Breast epithelium (tissue), 3 donors: Measurements from ENCODE around the gene IL17RD.

ENCODE experiments used
- POLR2AphosphoS5 ChIP-seq, 3 donors: sonication (generic); formaldehyde crosslinking; IDR thresholded peaks; one replicate each; pipeline ENCODE4 v1.6.1; 2017; ENCODE audit warnings: antibody characterized with exemption in 3 of 3
- TF ChIP-seq, protein P1 (sequence below), 3 donors: fragments of 450-650 bp; IDR thresholded peaks; one replicate each; pipeline ENCODE4 v1.5.1; 2016 to 2017; ENCODE audit warnings: antibody characterized with exemption in 3 of 3, mild to moderate bottlenecking in 3 of 3, moderate library complexity in 3 of 3

GRCh38 chr3:57199895-57200297 is 34.7 kb upstream of the IL17RD start, which contains the start of gene HESX1:
- TF ChIP-seq POLR2AphosphoS5 (IDR thresholded peaks at IDR 0.05) = no peak
- TF ChIP-seq, protein P1, sequence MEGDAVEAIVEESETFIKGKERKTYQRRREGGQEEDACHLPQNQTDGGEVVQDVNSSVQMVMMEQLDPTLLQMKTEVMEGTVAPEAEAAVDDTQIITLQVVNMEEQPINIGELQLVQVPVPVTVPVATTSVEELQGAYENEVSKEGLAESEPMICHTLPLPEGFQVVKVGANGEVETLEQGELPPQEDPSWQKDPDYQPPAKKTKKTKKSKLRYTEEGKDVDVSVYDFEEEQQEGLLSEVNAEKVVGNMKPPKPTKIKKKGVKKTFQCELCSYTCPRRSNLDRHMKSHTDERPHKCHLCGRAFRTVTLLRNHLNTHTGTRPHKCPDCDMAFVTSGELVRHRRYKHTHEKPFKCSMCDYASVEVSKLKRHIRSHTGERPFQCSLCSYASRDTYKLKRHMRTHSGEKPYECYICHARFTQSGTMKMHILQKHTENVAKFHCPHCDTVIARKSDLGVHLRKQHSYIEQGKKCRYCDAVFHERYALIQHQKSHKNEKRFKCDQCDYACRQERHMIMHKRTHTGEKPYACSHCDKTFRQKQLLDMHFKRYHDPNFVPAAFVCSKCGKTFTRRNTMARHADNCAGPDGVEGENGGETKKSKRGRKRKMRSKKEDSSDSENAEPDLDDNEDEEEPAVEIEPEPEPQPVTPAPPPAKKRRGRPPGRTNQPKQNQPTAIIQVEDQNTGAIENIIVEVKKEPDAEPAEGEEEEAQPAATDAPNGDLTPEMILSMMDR (IDR thresholded peaks at IDR 0.05) = no peak
